ENCODE data around the gene DAZAP1. TPM values are rescaled to one million over a fixed set of nuclear protein-coding genes. Genes with fewer than 3 reads are reported as not detected.

Gene DAZAP1
- total and polyA plus RNA-seq, 2 of the 4 experiments (the other 2 are of a cell fraction): 22.0 to 62.8 TPM

GRCh38 chr19:1457031-1457739, 49.8 kb downstream of the DAZAP1 start:
- H4K5ac ChIP-seq (ENCODE audit: low read depth, low read length): no peak overlapping the region
- no peaks in the 10 kb centered on the region for H3K9me3 ChIP-seq (ENCODE audit: control insufficient read depth, insufficient read depth, low read length)
- TF ChIP-seq BHLHE40 (IDR thresholded peaks at IDR 0.05; ENCODE audit: low read depth, low read length) (0 out of 2 replicates have a peak, but pooled peaks have one; percentile 29), SMC3 (IDR thresholded peaks at IDR 0.05; ENCODE audit: low read depth, low read length) (no peak)
- H2BK120ac ChIP-seq (ENCODE audit: low read depth, low read length): no peak overlapping the region
- BruUV-seq (replicated peaks): no TSS peak
- H3K4me1 ChIP-seq (ENCODE audit: control insufficient read depth, insufficient read depth, low read length): no peaks in the 10 kb centered on the region
- H3K9ac ChIP-seq (ENCODE audit: low read depth, low read length): no peak overlapping the region
- H3K14ac ChIP-seq (replicated peaks; ENCODE audit: low read depth, low read length): no peak overlapping the region
- H2AK9ac ChIP-seq (replicated peaks; ENCODE audit: low read depth, low read length, poor library complexity): no peak overlapping the region
- H3K18ac ChIP-seq (ENCODE audit: low read depth, low read length): no peak overlapping the region
- dilution Hi-C loops (cut with HindIII; ENCODE audit: low sequenced_read_pairs, unreplicated experiment) (no loop called here), in situ Hi-C loops (cut with MboI; ENCODE audit: low sequenced_read_pairs) (no loop called here), intact Hi-C loops (cut with micrococcal nuclease) (no loop called here)
- no peak overlapping the region for H2AK5ac ChIP-seq (ENCODE audit: low read depth, low read length)
- H3K27ac ChIP-seq (ENCODE audit: insufficient read depth, low read length): no peak overlapping the region
- no peak overlapping the region for H4K91ac ChIP-seq (ENCODE audit: insufficient read depth, low read depth, low read length)
- ChIA-PET POLR2A (ENCODE audit: unreplicated experiment) (no interaction called here), CTCF (no interaction called here)
- H3K4ac ChIP-seq (ENCODE audit: low read depth, low read length): no peak overlapping the region
- no peak overlapping the region for H2BK5ac ChIP-seq (ENCODE audit: low read depth, low read length, poor library complexity, severe bottlenecking)
- peaks cover 3% of the 10 kb centered on the region; the same call in 1 of the 2 replicates for H3K36me3 ChIP-seq (ENCODE audit: control insufficient read depth, insufficient read depth, low read length)
- no peak overlapping the region for H3K4me3 ChIP-seq (ENCODE audit: insufficient read depth, low read depth, low read length)
- 13% methylated on average over 26 of the region's 48 CpGs; no CpG with 5 or more reads in 1 of the 2 experiments for WGBS, 2 experiments (ENCODE audit: extremely low coverage in 2 of 2, insufficient read length in 1 of 2)
- H3K56ac ChIP-seq (ENCODE audit: extremely low read depth, insufficient read depth, low read length): no peak overlapping the region
- peaks cover 43% of the 10 kb centered on the region for H3K27me3 ChIP-seq (ENCODE audit: control insufficient read depth, insufficient read depth, low read length)
- no peak for DNase-seq
- H3K4me2 ChIP-seq (ENCODE audit: low read depth, low read length): no peak overlapping the region
- H4K8ac ChIP-seq (ENCODE audit: low read depth in 2 of 2, low read length in 2 of 2): no peak overlapping the region
- H3K23ac ChIP-seq (ENCODE audit: low read depth, low read length): no peak overlapping the region
- H2BK15ac ChIP-seq (ENCODE audit: low read depth, low read length): no peak overlapping the region
- no peak overlapping the region for H2AFZ ChIP-seq (replicated peaks; ENCODE audit: low read length, poor library complexity)
- H3K9me1 ChIP-seq (ENCODE audit: insufficient read depth, low read length): 0 out of 2 replicates have a peak, but pooled peaks cover 2% of the 10 kb centered on the region
- peaks cover 40% of the 10 kb centered on the region for H4K20me1 ChIP-seq (ENCODE audit: insufficient read depth, low read length)
- H3K79me1 ChIP-seq (ENCODE audit: low read depth in 1 of 2, low read length in 2 of 2): no peaks in the 10 kb centered on the region
- ATAC-seq (ENCODE audit: low read depth): no peak
- no peak overlapping the region for H2BK20ac ChIP-seq (ENCODE audit: low read depth, low read length)
